ENCODE measurements around the gene RYR3.
"Not testable (repeated sequence)": the region's sequence is repeated elsewhere in the genome, so short reads cannot be mapped to it uniquely, and the experiment has no call there.

The RYR3 gene

GRCh38 chr15:33584797-33585196, 274.0 kb downstream of the RYR3 start:
- no peak for DNase-seq (ENCODE audit: low read depth)

DNA sequence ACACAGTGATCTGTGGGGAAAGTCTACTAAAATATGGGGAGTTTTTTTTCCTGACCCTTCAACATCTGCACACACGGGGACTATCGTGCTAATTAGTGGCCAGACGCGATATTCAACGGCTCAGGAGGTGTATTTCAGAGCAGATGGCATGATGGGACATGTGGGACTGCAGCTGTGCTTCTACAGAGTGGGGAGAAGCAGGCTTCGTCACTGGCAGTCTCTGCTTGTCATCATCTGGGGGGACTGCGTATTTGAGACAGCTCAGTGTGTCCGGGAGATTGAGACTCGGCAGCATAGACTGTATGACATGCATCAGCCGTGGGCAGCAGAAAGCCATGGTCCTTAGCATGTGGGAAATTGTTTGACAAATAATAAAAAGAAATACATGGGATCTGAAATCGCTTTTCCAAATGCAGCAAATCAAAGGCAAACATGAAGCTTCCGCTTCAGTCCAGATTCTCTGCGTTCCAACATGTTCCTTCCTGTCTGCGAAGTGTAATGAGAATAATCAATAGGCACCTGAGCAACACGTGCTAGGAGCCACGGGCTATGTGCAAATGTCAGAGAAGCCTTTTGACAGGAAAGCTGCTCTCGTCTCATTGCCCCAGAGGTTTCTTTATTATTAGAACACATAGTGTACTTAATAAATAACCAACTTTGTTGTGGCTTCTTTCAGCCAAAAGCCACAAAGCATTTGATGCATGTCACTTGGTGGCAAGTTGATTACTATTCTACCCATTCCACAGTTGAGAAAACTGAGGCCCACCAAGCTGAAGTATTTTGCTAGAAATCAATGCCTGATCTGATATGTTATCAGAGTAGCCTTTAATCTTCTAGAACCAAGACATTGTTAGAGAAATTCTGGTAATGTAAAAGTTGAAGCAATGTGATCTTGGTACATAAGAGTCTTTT, 276.3 kb downstream of the RYR3 start:
- no peak for DNase-seq (ENCODE audit: low read depth)

GRCh38 chr15:33587773-33588172, 277.0 kb downstream of the RYR3 start:
- DNase-seq (ENCODE audit: low read depth) = no peak

GRCh38 chr15:33592864-33593263, 282.1 kb downstream of the RYR3 start:
- no peak for DNase-seq (ENCODE audit: low read depth)

DNA sequence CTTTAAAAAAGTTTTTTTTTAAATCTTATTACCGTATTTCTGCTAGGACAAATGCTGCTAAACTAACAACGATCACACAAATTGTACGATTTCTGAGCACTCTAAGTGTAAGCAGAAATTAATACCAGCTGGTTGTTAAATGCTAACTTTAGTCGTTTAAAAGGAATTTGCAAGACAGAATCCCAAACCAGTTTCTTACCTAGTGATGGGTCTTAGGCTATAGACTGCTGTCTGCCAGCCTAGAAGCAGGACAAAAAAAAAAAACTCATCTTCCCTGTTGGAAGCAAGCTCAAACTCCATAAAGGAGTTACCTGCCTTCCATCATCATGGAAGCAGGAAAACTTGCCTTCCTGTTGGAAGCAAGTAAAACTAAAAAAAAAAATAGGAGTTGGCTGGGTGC, 287.6 kb downstream of the RYR3 start:
- DNase-seq (ENCODE audit: low read depth) = not testable (repeated sequence)

GRCh38 chr15:33600212-33600611, 289.4 kb downstream of the RYR3 start:
- no peak for DNase-seq (ENCODE audit: low read depth)

DNA sequence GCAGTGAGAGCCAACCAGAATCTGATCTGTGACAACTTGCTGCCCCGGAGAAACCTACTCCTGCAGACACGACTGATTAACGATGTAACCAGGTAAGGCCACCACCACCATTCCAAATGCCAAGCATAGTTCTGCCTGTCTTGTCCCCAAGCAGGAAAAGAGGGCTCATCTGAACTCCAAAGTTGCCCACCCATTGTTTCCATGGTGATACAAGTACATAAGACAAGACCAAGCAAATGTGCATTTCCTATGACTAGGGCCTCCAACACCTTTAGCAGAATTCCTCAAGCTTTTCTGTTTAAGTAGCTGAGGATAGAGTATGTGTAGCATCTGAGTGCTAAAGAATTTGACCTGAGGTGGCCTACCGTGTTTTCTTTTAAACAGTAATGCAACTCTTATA, 290.7 kb downstream of the RYR3 start:
- DNase-seq (ENCODE audit: low read depth) = no peak

GRCh38 chr15:33608714-33609113, 297.9 kb downstream of the RYR3 start:
- DNase-seq (ENCODE audit: low read depth) = no peak

GRCh38 chr15:33612721-33613304, 302.0 kb downstream of the RYR3 start:
- no peak for DNase-seq (ENCODE audit: low read depth)

DNA sequence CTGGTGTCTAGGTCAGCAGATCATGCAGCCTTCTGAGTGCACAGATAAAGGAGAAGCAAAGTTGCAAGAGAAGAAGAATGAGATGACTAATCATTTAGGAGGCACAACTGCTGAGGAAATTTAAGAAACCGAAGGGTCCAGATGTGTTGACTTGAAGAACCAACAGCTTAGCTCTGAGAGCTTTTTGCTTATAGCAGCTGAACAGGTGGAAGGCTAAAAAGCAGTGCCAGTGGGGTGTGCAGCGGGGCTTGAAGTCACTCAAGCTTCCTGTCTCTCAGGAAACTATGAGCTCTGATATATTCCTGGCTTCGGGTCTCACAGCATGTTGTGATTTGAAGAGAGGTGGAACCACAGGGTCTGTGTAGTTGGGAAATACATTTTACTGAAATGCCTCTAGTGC, 305.7 kb downstream of the RYR3 start:
- DNase-seq (ENCODE audit: low read depth) = no peak

DNA sequence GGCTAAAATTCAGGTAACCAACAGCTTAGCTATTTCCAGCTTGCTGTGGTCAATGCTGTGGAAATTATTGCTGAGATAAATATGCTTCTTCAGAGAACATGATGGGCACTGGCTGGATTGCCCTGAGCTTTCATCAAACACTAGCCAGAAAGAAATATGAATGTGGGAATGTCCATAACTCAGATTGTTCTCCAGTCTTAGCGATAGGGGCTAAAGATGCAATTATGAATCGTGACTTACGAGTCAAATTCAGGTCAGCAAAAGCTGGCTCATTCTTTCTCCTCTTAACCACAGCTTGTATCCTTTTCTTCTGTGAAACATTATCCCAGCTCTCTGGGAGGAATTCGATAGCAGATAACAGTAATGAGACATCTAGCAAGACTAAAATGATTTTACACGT, 307.6 kb downstream of the RYR3 start:
- no peak for DNase-seq (ENCODE audit: low read depth)

GRCh38 chr15:33621141-33621540, 310.4 kb downstream of the RYR3 start:
- DNase-seq (ENCODE audit: low read depth) = no peak

DNA sequence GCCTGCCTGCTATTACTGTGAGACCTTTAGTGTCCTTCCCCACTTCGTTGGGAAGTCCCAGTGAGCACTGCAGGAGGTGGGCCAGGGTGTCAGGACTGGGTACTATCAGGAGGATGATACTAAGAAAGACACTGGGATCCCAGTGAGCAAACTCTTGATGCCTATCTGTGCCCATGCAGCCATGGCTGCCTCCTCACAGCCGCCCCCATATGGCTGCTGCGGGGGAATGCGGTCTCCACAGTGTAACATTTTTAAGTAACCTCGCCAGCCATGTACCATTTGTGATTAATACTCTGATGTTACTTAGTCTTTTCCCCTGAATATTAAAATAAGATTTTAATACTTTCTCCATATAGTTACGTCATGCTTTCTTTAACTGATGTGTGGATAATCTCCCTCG, 312.2 kb downstream of the RYR3 start:
- no peak for DNase-seq (ENCODE audit: low read depth)

GRCh38 chr15:33624439-33624838, 313.7 kb downstream of the RYR3 start:
- no peak for DNase-seq (ENCODE audit: low read depth)

DNA sequence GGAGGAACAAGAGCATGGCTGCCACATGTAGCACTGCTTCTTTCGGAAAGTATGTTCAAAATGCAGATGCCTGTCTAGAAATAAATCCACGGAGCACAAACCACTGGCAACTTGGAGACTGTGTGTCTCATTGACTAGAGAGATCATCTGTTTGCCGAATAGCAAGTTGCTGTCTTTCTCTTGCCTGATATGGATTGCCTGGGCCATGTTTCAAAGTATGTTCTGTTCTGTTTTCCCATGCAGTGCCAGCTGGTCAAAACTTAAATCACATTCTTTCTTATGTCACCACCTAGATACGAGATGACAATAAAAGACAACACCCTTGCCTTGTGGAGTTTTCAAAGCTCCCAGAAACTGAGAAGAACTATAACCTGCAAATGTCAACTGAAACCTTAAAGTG, 318.9 kb downstream of the RYR3 start:
- no peak for DNase-seq (ENCODE audit: low read depth)

DNA sequence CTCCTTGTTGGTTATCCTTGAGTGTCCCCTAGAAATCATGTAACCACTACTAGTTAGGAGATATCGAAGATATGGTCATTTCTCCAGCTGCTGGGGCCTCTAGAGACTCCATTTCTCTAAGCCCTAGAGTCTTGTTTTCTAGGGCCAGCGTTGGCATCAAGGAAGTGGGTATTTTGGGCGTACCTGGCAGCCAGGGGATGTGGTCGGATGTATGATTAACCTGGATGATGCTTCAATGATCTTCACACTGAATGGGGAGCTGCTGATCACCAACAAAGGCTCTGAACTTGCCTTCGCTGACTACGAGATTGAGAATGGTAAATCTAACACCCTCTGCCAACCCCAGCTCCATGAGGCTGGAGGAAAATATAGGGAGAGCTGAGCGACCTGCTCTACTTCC, 325.5 kb downstream of the RYR3 start:
- no peak for DNase-seq (ENCODE audit: low read depth)

- DNase-seq (ENCODE audit: low read depth) = no peak
Observed at GRCh38 chr15:33636958-33637357, 326.2 kb downstream of the RYR3 start.

DNA sequence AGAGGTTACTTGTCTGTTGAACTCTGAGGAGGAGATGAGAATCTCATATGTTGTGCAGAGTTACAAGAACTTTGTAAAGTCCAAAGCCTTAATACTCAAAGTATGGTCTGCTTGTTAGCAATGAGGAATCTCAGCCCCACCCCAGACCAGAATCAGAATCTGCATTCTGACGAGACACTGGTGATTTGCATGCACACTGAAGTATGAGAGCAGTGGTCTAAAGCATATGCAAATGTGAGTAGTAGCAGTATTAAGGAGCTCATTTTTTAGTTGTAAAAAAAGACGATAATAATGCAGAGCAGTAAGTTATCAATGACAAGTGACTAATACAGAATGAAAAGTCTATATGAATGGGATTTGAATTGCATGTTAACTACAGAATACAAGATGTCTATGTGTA, 327.7 kb downstream of the RYR3 start:
- no peak for DNase-seq (ENCODE audit: low read depth)

DNA sequence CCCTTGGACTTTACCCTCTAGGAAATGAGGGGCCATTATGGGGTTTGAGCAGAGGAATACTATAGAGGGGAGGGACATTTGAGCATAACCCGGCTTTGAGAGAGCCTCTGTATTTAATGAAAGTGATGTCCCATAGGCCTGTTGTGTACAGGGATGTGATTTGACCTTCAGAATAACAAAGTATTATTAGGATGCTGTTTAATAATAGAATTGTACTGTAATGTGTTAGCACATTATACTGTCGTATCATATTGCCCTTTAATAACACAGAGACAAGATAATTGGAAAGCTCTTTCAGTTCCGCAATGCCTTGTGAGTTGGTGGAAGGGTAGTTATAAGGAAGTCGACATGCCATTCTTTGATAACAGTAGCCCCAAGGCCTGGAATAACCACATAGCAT, 328.3 kb downstream of the RYR3 start:
- DNase-seq (ENCODE audit: low read depth) = no peak

GRCh38 chr15:33639456-33639855, 328.7 kb downstream of the RYR3 start:
- DNase-seq (ENCODE audit: low read depth) = no peak

- DNase-seq (ENCODE audit: low read depth) = no peak
Observed at GRCh38 chr15:33639978-33640377, 329.2 kb downstream of the RYR3 start.

DNA sequence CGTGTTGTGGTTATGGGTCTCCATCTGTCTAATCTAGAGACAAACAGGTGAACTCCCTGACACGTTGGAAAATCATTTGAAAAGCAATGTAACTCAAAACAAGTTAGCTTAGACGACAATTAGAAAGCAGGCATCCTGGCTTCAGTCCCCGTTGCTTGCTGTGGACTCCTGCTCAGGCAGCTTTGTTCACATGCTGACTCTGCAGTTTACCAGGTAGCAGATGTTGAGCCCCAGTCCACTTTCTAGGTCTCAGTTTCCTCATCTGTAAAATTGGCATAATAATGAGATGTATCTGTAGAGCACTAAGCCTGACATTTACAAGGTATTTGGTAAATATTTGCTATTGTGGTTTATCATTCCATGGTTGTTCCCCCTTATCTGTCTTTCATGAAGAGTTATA, 330.3 kb downstream of the RYR3 start:
- no peak for DNase-seq (ENCODE audit: low read depth)

DNA sequence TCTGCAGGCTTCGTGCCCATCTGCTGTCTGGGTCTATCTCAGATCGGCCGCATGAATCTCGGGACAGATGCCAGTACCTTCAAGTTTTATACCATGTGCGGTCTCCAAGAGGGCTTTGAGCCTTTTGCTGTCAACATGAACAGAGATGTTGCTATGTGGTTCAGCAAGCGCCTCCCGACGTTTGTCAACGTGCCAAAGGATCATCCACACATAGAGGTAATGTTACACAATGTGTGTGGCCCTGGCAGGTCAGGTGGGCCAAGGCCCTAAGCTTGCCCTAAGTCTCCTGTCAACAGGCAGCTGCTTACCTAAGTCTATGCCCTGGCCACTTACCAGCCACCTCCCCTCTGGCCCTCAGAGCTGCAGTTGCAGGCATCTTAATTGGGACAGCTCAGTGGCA, 333.5 kb downstream of the RYR3 start:
- no peak for DNase-seq (ENCODE audit: low read depth)

DNA sequence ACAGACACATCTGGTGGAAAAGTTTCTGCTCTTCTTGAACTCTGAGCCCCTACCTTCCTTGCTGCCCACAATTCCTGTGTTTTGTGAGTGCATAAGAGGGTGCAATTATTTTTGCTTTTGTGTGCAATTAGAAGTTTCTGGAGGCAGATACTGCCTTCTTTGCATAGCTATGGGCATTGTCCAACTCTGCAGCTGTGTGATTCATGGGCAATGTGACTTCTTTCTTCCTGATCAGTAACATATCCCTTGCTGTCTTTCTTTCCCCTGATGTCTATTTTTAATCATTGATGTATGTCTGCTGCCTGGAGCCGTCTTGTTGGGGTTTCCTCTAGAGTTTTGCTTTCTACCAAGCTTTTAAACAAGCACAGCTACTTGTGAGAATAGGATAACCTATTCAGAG, 336.0 kb downstream of the RYR3 start:
- DNase-seq (ENCODE audit: low read depth) = no peak

Data from stimulated activated CD8-positive, alpha-beta memory T cell treated with anti-CD3 and anti-CD28 coated beads, Interleukin-12 subunit alpha, Interleukin-12 subunit beta, amount 100 ng/mL, for 4 hours (primary cell).